Left ventricle myocardium inferior (tissue), 1 donor: ENCODE data around the gene TNFRSF21. TPM values are rescaled to one million over a fixed set of nuclear protein-coding genes. Genes with fewer than 3 reads are reported as not detected.
"Not testable (repeated sequence)": the region's sequence is repeated elsewhere in the genome, so short reads cannot be mapped to it uniquely, and the experiment has no call there.

ENCODE experiments used
- DNase-seq: peaks from one replicate; pipeline ENCODE4 v3.0.0-alpha.2; 2020
- H3K27ac ChIP-seq: fragments of 200-600 bp; replicated peaks from 2 replicates; pipeline ENCODE4 v1.8.0; 2021
- H3K27me3 ChIP-seq: fragments of 200-600 bp; 2 replicates; pipeline ENCODE4 v1.8.0; 2021; ENCODE audit warnings: low read depth
- H3K36me3 ChIP-seq: fragments of 200-600 bp; 2 replicates; pipeline ENCODE4 v1.8.0; 2021
- H3K4me1 ChIP-seq: fragments of 200-600 bp; 2 replicates; pipeline ENCODE4 v1.8.0; 2021
- H3K4me3 ChIP-seq: fragments of 200-600 bp; 2 replicates; pipeline ENCODE4 v1.8.0; 2021; ENCODE audit warnings: mild to moderate bottlenecking, moderate library complexity
- H3K9me3 ChIP-seq: fragments of 200-600 bp; replicated peaks from 2 replicates; pipeline ENCODE4 v1.8.0; 2021
- intact Hi-C: fragments of 100-400 bp; cut with micrococcal nuclease; formaldehyde crosslinking; loops from one replicate; pipeline ENCODE4 v1.11.0; 2022
- total RNA-seq: library from RNA; stranded (reverse); fragmentation: NEBNext Ultra II Directional; extraction: Animal tissue kit (Norgen Biotek cat#: 25700); gene quantifications from one replicate; pipeline ENCODE4 v1.2.1, GENCODE V29; 2021
- TF ChIP-seq, protein P1 (sequence below): fragments of 200-600 bp; IDR thresholded peaks from 2 replicates; pipeline ENCODE4 v1.8.0; 2021; ENCODE audit warnings: antibody characterized with exemption, mild to moderate bottlenecking, borderline replicate concordance
- donor health status: DM: no; HTN: yes; CAD: no; lungs with severe emphysema.

TNFRSF21 gene
- total RNA-seq, 1 donor from 2014 or later: 6.3 TPM

- Histone ChIP-seq H3K27me3 (no peaks in the 10 kb centered on the region), H3K9me3 (peaks cover 7% of the 10 kb centered on the region), H3K4me1 (no peaks in the 10 kb centered on the region), H3K36me3 (no peaks in the 10 kb centered on the region), H3K27ac (no peak overlapping the region), H3K4me3 (no peak overlapping the region)
- TF ChIP-seq, protein P1, sequence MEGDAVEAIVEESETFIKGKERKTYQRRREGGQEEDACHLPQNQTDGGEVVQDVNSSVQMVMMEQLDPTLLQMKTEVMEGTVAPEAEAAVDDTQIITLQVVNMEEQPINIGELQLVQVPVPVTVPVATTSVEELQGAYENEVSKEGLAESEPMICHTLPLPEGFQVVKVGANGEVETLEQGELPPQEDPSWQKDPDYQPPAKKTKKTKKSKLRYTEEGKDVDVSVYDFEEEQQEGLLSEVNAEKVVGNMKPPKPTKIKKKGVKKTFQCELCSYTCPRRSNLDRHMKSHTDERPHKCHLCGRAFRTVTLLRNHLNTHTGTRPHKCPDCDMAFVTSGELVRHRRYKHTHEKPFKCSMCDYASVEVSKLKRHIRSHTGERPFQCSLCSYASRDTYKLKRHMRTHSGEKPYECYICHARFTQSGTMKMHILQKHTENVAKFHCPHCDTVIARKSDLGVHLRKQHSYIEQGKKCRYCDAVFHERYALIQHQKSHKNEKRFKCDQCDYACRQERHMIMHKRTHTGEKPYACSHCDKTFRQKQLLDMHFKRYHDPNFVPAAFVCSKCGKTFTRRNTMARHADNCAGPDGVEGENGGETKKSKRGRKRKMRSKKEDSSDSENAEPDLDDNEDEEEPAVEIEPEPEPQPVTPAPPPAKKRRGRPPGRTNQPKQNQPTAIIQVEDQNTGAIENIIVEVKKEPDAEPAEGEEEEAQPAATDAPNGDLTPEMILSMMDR: no peak
- no peak for DNase-seq
- intact Hi-C loops: no loop called here
These were observed 27.8 kb upstream of the TNFRSF21 start for GRCh38 chr6:47337519-47337918.

GRCh38 chr6:47336334-47336733 is 26.6 kb upstream of the TNFRSF21 start:
- Histone ChIP-seq H3K27ac (no peak overlapping the region), H3K36me3 (no peaks in the 10 kb centered on the region), H3K4me1 (no peaks in the 10 kb centered on the region), H3K4me3 (no peak overlapping the region), H3K9me3 (peaks cover 12% of the 10 kb centered on the region), H3K27me3 (no peaks in the 10 kb centered on the region)
- DNase-seq: no peak
- intact Hi-C loops: no loop called here
- TF ChIP-seq, protein P1: no peak

DNA sequence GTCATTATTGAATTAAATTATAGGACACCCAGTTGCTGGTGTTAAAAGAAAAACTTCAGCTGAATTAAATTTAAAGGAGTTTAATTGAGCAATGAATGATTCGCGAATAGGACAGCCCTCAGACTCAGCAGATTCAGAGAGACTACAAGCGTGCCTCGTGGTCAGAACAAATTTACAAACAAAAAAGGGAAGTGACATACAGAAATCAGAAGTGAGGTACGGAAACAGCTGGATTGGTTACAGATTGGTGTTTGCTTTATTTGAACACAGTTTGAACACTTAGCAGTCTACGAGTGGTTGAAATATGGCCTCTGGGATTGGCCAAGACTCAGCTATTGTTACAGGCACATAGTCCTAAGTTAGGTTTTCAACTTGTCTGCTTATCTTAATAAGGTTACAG is 25.8 kb upstream of the TNFRSF21 start:
- Histone ChIP-seq H3K9me3 (peaks cover 12% of the 10 kb centered on the region), H3K36me3 (no peaks in the 10 kb centered on the region), H3K27ac (no peak overlapping the region), H3K27me3 (no peaks in the 10 kb centered on the region), H3K4me3 (no peak overlapping the region), H3K4me1 (no peaks in the 10 kb centered on the region)
- TF ChIP-seq, protein P1: no peak
- no peak for DNase-seq
- intact Hi-C loops: no loop called here

GRCh38 chr6:47334334-47334733 is 24.6 kb upstream of the TNFRSF21 start:
- no peak overlapping the region for H3K4me3 ChIP-seq
- H3K27me3 ChIP-seq: no peaks in the 10 kb centered on the region
- intact Hi-C loops: no loop called here
- no peak for DNase-seq
- peaks cover 12% of the 10 kb centered on the region for H3K9me3 ChIP-seq
- H3K4me1 ChIP-seq: no peaks in the 10 kb centered on the region
- H3K36me3 ChIP-seq: no peaks in the 10 kb centered on the region
- H3K27ac ChIP-seq: no peak overlapping the region
- TF ChIP-seq, protein P1: no peak

DNA sequence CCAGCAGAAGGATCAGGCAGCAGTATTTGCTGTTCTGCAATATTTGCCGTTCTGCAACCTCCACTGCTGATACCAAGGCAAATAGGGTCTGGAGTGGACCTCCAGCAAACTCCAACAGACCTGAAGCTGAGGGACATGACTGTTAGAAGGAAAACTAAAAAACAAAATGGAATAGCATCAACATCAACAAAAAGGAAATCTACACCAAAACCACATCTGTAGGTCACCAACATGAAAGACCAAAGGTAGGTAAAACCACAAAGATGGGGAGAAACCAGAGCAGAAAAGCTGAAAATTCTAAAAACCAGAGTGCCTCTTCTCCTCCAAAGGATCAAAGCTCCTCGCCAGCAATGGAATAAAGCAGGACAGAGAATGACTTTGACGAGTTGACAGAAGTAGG is 18.9 kb upstream of the TNFRSF21 start:
- DNase-seq, H3K36me3 ChIP-seq, H3K27ac ChIP-seq, intact Hi-C loops, H3K4me1 ChIP-seq, H3K4me3 ChIP-seq: not testable (repeated sequence)
- H3K9me3 ChIP-seq: peaks cover 12% of the 10 kb centered on the region
- H3K27me3 ChIP-seq: peaks cover 20% of the 10 kb centered on the region

DNA sequence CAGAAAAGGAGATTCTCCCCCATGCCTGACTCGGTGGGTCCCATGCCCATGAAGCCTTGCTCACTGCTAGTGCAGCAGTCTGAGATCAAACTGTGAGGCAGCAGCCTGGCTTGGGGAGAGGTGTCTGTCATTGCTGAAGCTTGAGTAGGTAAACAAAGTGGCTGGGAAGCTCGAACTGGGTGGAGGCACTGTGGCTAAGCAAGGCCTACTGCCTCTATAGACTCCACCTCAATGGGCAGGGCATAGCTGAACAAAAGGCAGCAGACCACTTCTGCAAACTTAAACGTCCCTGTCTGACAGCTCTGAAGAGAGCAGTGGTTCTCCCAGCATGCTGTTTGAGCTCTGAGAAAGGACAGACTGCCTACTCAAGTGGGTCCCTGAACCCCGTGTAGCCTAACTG is 18.4 kb upstream of the TNFRSF21 start:
- H3K27ac ChIP-seq, intact Hi-C loops, H3K4me3 ChIP-seq, H3K4me1 ChIP-seq, H3K36me3 ChIP-seq, DNase-seq: not testable (repeated sequence)
- peaks cover 25% of the 10 kb centered on the region for H3K27me3 ChIP-seq
- peaks cover 11% of the 10 kb centered on the region for H3K9me3 ChIP-seq

DNA sequence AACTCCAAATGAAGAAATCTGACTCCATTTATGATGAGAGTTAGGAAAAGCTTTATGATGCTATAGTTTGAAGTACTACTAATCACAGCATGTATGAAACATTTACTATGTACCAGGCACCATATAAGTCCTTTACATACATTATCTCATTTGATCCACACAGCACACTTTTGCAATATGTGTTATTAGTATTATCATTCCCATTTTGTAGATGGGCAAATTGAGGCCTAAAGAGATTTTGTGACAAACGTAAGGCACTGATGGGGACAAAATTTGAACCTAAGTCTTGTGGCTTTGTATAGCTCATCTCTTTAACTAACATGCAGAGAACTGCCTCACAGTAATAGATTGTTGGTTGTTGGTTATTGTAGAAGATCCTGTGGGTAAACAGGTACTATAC is 14.2 kb upstream of the TNFRSF21 start:
- Histone ChIP-seq H3K36me3 (no peaks in the 10 kb centered on the region), H3K27ac (no peak overlapping the region), H3K27me3 (peaks cover 50% of the 10 kb centered on the region), H3K4me3 (no peak overlapping the region), H3K9me3 (no peaks in the 10 kb centered on the region), H3K4me1 (no peaks in the 10 kb centered on the region)
- DNase-seq: no peak
- intact Hi-C loops: no loop called here
- TF ChIP-seq, protein P1: no peak
